Peyer's patch (tissue), 4 donors: ENCODE data around the gene DCTN3.

ENCODE experiments used
- CTCF ChIP-seq, 6 experiments: fragments of 450-650 bp in 4 of 6; fragments of 200-600 bp in 2 of 6; sonication (generic) in 1 of 6; IDR thresholded peaks; one replicate each; pipeline ENCODE4 v1.5.1; 2017 to 2019; ENCODE audit warnings: antibody characterized with exemption in 6 of 6, mild to moderate bottlenecking in 3 of 6, moderate library complexity in 1 of 6
- POLR2A ChIP-seq, 2 donors: fragments of 450-650 bp; IDR thresholded peaks; one replicate each; pipeline ENCODE4 v1.5.1; 2017; ENCODE audit warnings: antibody characterized with exemption in 2 of 2, mild to moderate bottlenecking in 2 of 2, moderate library complexity in 2 of 2

GRCh38 chr9:34600908-34601307, 19.4 kb downstream of the DCTN3 start:
- TF ChIP-seq CTCF (IDR thresholded peaks at IDR 0.05) (no peak), POLR2A (IDR thresholded peaks at IDR 0.05) (no peak)
